Activated naive CD4-positive, alpha-beta T cell treated with Interleukin-2 at 50 U/mL for 16 hours (primary cell): ENCODE measurements around the gene AK3.

Experiments
- DNase-seq: peaks from one replicate; pipeline ENCODE4 v3.0.0-alpha.2; 2020

The AK3 gene

GRCh38 chr9:4746278-4747030 lies 5.5 kb upstream of the AK3 start:
- DNase-seq: no peak

GRCh38 chr9:4743131-4743875 lies 2.3 kb upstream of the AK3 start:
- no peak for DNase-seq

GRCh38 chr9:4742246-4742645 lies 1.2 kb upstream of the AK3 start:
- no peak for DNase-seq

GRCh38 chr9:4741365-4742089 lies 525 bp upstream of the AK3 start:
- no peak for DNase-seq

GRCh38 chr9:4740388-4740637 lies 689 bp downstream of the AK3 start:
- DNase-seq: no peak

- DNase-seq: no peak
Measured at GRCh38 chr9:4739587-4740387, 1.2 kb downstream of the AK3 start.

- DNase-seq: no peak
Measured at GRCh38 chr9:4738866-4739586, 2.0 kb downstream of the AK3 start.

GRCh38 chr9:4734150-4734549 lies 6.9 kb downstream of the AK3 start:
- no peak for DNase-seq

GRCh38 chr9:4732890-4733289 lies 8.1 kb downstream of the AK3 start:
- no peak for DNase-seq

- no peak for DNase-seq
Measured at GRCh38 chr9:4727593-4727992, 13.4 kb downstream of the AK3 start.

- no peak for DNase-seq
Measured at GRCh38 chr9:4725706-4726442, 15.1 kb downstream of the AK3 start.

GRCh38 chr9:4721736-4722135 lies 19.3 kb downstream of the AK3 start:
- DNase-seq: no peak

GRCh38 chr9:4718911-4719310 lies 22.1 kb downstream of the AK3 start:
- DNase-seq: no peak

GRCh38 chr9:4717815-4718214 lies 23.2 kb downstream of the AK3 start:
- DNase-seq: no peak

GRCh38 chr9:4716163-4716562 lies 24.8 kb downstream of the AK3 start:
- DNase-seq: no peak

GRCh38 chr9:4714266-4715016 lies 26.6 kb downstream of the AK3 start:
- DNase-seq: no peak

- no peak for DNase-seq
Measured at GRCh38 chr9:4713849-4714248, 27.2 kb downstream of the AK3 start.

- DNase-seq: no peak
Measured at GRCh38 chr9:4709380-4709779, 31.6 kb downstream of the AK3 start.

GRCh38 chr9:4706971-4707622 lies 33.9 kb downstream of the AK3 start:
- no peak for DNase-seq

GRCh38 chr9:4706021-4706420 lies 35.0 kb downstream of the AK3 start:
- DNase-seq: no peak

- no peak for DNase-seq
Measured at GRCh38 chr9:4704129-4704528, 36.9 kb downstream of the AK3 start.
